ENCODE measurements around the gene IL7R. TPM values are rescaled to one million over a fixed set of nuclear protein-coding genes. Genes with fewer than 3 reads are reported as not detected.

IL7R gene
- total and polyA plus RNA-seq, 2 donors (not counting 3 experiments of a cell fraction or from before 2014, with no cell fraction given) = 1.0 to 1.2 TPM

DNA sequence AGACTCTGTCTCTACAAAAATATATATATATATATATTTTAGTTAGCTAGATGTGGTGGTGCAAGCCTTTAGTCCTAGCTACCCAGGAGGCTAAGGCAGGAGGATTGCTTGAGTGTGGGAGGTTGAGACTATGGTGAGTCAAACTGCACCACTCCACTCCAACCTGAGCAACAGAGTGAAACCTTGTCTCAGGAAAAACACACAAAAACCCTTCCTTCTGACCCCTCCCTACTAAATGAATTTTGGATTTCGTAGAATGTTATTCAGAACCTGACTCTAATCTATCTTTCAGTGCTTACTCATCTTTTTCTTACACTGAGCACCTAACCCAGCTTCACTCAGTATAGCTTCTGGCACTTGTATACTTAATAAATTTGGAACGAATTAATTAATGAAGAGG lies 35.2 kb upstream of the IL7R start:
- intact Hi-C loops (cut with micrococcal nuclease) = no loop called here
- ChIA-PET CTCF (interaction anchor here (0.8 to 2.8 kb wide), 3 partner anchors 12 to 105 kb away, joined by 4 to 10 read pairs (median 5); no protein-coding TSS in a partner anchor), POLR2A (no interaction called here)
- dilution Hi-C loops (cut with MboI; ENCODE audit: extremely low pct_ligation_motif_present, low sequenced_read_pairs) = no loop called here
- no peak overlapping the region for H3K4me3 ChIP-seq (replicated peaks in 1 of 3; ENCODE audit: insufficient read depth in 1 of 3, low read depth in 1 of 3, low read length in 3 of 3)
- no peaks in the 10 kb centered on the region for H3K4me1 ChIP-seq (ENCODE audit: control insufficient read depth, extremely low read depth, insufficient read depth, low read length)
- no peaks in the 10 kb centered on the region for H3K79me2 ChIP-seq (ENCODE audit: control insufficient read depth, insufficient read depth, low read length)
- H3K36me3 ChIP-seq (ENCODE audit: control insufficient read depth in 2 of 2, extremely low read depth in 1 of 2, insufficient read depth in 2 of 2, low read length in 2 of 2) = no peaks in the 10 kb centered on the region
- peaks cover 0 to 5% of the 10 kb centered on the region in 2 experiments for H3K27me3 ChIP-seq (ENCODE audit: control insufficient read depth in 2 of 2, insufficient read depth in 2 of 2, low read length in 2 of 2)
- DNase-seq (ENCODE audit: low read depth, low spot score) (no peak), FAIRE-seq (no peak)
- no peak overlapping the region for H3K9ac ChIP-seq (replicated peaks; ENCODE audit: extremely low read depth, insufficient read depth, low read length)
- no peaks in the 10 kb centered on the region for H3K9me1 ChIP-seq (replicated peaks; ENCODE audit: control insufficient read depth, extremely low read depth, insufficient read depth, low read length)
- no peak overlapping the region for H3K27ac ChIP-seq (ENCODE audit: insufficient read depth, low read depth, low read length)
- no peaks in the 10 kb centered on the region for H4K20me1 ChIP-seq (replicated peaks; ENCODE audit: control insufficient read depth, extremely low read depth, insufficient read depth, low read length)
- no TSS peak for BruUV-seq (replicated peaks)
- TF ChIP-seq, protein P1, sequence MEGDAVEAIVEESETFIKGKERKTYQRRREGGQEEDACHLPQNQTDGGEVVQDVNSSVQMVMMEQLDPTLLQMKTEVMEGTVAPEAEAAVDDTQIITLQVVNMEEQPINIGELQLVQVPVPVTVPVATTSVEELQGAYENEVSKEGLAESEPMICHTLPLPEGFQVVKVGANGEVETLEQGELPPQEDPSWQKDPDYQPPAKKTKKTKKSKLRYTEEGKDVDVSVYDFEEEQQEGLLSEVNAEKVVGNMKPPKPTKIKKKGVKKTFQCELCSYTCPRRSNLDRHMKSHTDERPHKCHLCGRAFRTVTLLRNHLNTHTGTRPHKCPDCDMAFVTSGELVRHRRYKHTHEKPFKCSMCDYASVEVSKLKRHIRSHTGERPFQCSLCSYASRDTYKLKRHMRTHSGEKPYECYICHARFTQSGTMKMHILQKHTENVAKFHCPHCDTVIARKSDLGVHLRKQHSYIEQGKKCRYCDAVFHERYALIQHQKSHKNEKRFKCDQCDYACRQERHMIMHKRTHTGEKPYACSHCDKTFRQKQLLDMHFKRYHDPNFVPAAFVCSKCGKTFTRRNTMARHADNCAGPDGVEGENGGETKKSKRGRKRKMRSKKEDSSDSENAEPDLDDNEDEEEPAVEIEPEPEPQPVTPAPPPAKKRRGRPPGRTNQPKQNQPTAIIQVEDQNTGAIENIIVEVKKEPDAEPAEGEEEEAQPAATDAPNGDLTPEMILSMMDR (IDR thresholded peaks at IDR 0.05; ENCODE audit: extremely low read depth in 1 of 2, insufficient read depth in 1 of 2, low read depth in 1 of 2, low read length in 2 of 2) = no peak
- TF ChIP-seq POLR2AphosphoS5 (IDR thresholded peaks at IDR 0.05; ENCODE audit: insufficient read depth, low read depth, low read length) = no peak
- no peak for TF ChIP-seq MYC (IDR thresholded peaks at IDR 0.05; ENCODE audit: low read depth, low read length)
- TF ChIP-seq JUN (IDR thresholded peaks at IDR 0.05; ENCODE audit: borderline replicate concordance, insufficient read depth, insufficient read length, low read depth) = no peak
- TF ChIP-seq POLR2A (IDR thresholded peaks at IDR 0.05; ENCODE audit: low read depth, low read length) = no peak
- TF ChIP-seq EZH2 (IDR thresholded peaks at IDR 0.05; ENCODE audit: borderline replicate concordance, low read depth, low read length, severe bottlenecking) = no peak
- TF ChIP-seq, protein P2, sequence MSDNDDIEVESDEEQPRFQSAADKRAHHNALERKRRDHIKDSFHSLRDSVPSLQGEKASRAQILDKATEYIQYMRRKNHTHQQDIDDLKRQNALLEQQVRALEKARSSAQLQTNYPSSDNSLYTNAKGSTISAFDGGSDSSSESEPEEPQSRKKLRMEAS (IDR thresholded peaks at IDR 0.05; ENCODE audit: insufficient read depth, insufficient read length) = no peak
- no peak for TF ChIP-seq FOS (IDR thresholded peaks at IDR 0.05; ENCODE audit: borderline replicate concordance, insufficient read depth, low read length)
- TF ChIP-seq GATA2 (IDR thresholded peaks at IDR 0.05; ENCODE audit: insufficient read depth, insufficient read length, low read depth, low read length) = no peak
- no peaks in the 10 kb centered on the region for H3K9me3 ChIP-seq (replicated peaks; ENCODE audit: control insufficient read depth, insufficient read depth, low read length)
- H2AFZ ChIP-seq (ENCODE audit: low read depth, low read length) = no peak overlapping the region
- H3K4me2 ChIP-seq (ENCODE audit: insufficient read depth, low read length) = no peak overlapping the region

Data from endothelial cell of umbilical vein (primary cell).